Stimulated activated CD4-positive, alpha-beta T cell treated with anti-CD3 and anti-CD28 coated beads, TNF-alpha, amount 100 ng/mL, for 48 hours (primary cell): ENCODE results near the gene BRAT1.

ENCODE experiments used
- DNase-seq, 3 donors: peaks; one replicate each; pipeline ENCODE4 v3.0.0-alpha.2; 2020; ENCODE audit warnings: low read depth in 3 of 3

BRAT1 gene

DNA sequence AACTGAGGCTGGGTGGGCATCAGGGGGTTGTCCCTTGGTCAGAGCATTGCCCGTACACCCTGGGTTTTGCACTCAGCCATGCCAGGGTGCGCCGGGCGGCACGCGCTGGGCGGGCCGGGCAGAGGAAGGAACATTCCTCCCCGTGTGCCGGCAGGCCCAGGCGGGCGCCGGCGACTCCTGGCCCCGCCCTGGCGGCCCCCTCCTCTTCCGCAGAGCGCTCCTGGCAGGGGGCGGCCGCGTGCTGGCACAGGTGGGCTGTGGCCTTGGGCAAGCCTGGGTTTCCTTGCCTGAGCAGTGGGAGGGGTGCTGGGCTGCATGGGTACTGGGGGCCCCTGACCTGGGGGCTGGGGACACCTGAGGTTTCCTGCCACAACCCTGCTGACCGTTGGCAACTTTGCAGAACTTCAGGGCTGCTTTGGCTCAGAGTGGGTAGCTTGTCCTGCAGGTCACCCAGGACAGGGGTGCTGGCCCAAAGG lies 31.8 kb downstream of the BRAT1 start:
- DNase-seq: no peak

- no peak for DNase-seq
Measured at GRCh38 chr7:2522780-2523433, 32.4 kb downstream of the BRAT1 start.

DNA sequence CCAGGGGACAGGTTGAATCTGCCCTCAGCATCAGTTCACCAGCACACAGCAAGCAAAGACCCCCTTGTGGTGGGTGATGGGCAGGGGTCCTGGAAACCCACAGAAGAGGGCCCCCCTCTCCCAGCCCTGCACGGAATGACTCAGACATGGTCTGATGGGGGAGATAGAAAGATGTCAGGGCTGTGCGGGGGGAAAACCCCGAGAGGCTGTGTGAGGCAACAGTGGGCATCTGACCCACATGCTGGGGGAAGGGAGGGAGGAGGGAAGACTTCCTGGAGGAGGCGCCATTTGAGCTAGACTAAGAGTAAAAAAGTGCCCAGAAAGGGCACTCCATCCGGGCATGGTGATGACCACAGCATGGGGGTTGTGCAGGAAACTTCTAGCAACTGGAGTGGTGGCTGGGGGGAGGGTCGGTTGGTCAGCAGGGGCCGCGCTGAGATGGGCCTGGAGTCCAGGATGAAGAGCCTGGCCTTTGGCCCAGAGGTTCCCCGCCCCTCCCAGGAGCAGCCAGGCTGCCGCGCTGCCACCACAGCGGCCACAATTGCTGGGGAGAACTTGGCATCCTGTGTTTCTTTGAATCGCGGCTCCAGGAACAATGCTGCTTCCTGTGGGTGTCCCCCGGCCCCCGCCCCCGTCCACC lies 33.3 kb downstream of the BRAT1 start:
- peak in 2 of 3 donors; percentile 41 to 68 for DNase-seq

DNA sequence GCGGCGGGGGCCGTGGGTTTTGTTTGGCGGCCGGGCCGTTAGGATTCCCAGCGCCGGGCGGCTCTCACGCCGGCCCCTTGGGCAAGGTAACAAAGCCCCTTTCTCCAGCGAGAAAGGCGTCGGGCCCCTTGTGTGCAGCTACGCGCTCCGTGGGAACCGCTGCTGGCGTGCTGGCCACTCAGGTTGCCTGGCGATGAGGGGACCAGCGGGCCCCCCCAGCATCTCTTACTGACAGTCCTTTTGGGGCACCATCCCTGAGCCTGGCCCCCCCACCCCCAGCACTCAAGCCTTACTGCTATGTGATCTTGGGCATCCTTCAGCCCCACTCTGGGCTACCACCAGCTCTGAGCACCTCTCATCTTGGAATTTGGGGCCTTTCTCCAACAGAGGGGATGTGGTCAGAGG lies 34.0 kb downstream of the BRAT1 start:
- no peak for DNase-seq

DNA sequence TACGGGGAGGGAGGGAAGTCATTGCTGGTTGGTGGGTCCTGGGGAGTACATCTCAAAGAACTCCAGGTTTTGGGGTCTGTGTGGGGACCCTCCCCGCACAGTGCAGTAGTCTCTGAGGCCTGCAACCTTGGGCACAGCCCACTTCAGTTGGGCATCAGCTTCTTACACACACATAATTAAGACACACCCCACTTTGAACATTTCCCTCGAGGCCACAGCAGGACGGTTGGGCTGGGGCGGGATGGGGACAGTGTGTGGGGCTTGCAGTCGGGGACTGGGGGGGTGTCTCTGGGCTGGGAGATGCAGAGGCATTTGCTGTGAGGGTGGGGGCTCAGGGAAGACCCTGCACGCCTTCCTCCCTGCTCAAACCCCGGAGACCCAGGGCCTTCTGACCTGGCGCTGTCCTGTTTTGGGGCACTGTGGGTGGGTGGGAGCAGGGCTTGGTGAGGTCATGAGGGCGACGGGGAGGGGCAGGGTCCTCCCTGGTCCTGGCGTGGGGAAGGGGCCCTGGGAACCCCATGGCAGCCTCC lies 34.5 kb downstream of the BRAT1 start:
- no peak for DNase-seq

GRCh38 chr7:2520131-2520760 lies 35.1 kb downstream of the BRAT1 start:
- no peak for DNase-seq

GRCh38 chr7:2519119-2519930 lies 36.0 kb downstream of the BRAT1 start, which contains the start of gene LFNG:
LFNG (plus strand) TSS chr7:2519774; CDS start chr7:2519862, 88 bp downstream.
- DNase-seq: peak in 2 of 3 donors; percentile 60 to 81

GRCh38 chr7:2518737-2519118 lies 36.6 kb downstream of the BRAT1 start:
- no peak for DNase-seq

- no peak for DNase-seq
Measured at GRCh38 chr7:2517678-2518507, 37.4 kb downstream of the BRAT1 start.

DNA sequence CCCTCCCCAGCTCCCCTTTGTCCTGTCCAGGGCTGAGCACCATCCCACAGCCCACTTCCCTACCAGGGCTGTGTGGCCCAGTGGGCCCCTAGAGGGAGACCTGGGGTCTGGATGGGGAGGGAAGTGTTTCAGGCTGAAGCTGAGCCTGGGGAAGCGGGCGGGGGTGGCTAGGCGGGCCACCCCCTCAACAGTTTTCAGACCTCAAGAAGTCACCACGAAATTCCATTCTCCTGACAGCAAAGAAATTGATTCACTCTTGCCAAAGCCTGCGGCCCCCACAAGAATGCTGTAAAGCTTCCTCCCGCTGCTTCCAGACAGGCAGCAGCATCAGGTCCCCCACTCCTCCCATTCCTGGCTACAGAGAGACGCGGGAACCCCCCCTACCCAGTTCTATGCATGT lies 38.3 kb downstream of the BRAT1 start:
- DNase-seq: no peak

GRCh38 chr7:2516194-2516555 lies 39.1 kb downstream of the BRAT1 start:
- no peak for DNase-seq

GRCh38 chr7:2515424-2516193 lies 39.7 kb downstream of the BRAT1 start:
- DNase-seq: no peak

DNA sequence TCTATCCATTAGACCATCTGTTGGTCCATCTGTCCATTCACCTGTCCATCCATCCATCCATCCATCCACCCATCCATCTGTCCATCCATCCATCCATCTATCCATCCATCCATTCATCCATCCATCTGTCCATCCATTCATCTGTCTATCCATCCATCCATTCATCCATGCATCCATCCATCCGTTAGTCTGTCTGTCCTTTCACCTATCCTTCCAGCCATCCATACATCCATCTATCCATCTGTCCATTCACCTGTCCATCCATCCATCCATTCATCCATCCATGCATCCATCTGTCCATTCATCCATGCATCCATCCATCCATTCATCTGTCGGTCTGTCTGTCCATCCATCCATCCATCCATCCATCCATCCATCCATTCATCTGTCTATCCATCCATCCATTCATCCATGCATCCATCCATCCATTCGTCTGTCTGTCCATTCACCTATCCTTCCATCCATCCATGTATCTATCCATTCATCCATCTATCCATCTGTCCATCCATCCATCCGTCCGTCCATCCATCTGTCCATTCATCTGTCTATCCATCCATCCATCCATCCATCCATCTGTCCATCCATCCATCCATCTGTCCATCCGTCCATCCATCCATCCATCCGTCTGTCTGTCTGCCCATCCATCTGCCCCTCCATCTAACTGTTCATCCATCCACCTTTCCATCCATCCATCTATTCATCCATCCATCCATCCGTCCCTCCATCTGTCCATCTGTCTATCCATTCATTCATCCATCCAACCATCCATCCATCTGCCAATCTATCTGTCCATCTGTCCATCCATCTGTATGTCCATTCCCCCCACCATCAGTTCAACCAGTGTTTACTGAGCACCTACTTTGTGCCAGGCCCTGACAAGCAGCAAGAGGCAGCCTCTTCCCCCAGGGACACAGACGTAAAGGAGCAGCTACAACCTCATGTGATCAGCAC lies 40.6 kb downstream of the BRAT1 start:
- no peak for DNase-seq

- no peak for DNase-seq
Measured at GRCh38 chr7:2513702-2514101, 41.6 kb downstream of the BRAT1 start.

DNA sequence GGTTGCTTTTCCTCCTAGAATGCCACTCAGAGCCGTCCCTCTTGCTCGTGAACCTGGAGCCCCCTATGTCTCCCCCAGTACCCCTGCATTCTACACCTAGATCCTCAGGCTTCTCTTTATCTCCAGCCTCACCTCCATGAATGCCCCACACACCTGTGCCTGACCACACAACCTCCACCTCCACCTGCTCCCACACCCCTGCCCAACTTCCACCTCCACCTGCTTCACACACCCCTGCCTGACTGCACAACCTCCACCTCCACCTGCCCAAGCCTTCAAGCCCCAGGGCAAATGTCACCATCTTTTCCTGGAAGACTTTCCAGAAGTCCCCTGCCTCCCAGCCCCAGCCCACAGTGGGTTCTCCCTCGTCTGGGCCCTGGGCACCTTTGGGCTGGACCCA lies 42.6 kb downstream of the BRAT1 start:
- DNase-seq: no peak

GRCh38 chr7:2512179-2512661 lies 43.1 kb downstream of the BRAT1 start:
- no peak for DNase-seq

DNA sequence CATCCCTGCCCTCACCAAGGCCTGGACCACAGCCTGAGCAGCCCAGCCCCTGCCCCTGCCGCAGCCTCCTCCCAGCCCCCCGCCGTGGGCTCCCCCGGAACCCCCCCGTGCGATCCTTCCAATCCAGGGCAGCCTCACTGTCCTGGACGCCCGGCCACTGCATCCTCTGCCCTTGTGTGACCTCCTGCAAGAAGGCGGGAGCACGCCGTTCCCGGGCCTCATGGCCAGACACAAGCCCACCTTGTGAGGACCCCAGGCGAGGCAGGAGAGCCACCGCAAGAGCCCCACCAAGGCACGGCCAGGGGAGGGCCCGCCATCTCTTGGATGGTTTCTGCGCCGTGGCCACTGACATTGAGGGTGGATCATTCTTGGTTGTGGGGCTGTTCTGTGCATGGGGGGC lies 43.6 kb downstream of the BRAT1 start:
- DNase-seq: no peak

DNA sequence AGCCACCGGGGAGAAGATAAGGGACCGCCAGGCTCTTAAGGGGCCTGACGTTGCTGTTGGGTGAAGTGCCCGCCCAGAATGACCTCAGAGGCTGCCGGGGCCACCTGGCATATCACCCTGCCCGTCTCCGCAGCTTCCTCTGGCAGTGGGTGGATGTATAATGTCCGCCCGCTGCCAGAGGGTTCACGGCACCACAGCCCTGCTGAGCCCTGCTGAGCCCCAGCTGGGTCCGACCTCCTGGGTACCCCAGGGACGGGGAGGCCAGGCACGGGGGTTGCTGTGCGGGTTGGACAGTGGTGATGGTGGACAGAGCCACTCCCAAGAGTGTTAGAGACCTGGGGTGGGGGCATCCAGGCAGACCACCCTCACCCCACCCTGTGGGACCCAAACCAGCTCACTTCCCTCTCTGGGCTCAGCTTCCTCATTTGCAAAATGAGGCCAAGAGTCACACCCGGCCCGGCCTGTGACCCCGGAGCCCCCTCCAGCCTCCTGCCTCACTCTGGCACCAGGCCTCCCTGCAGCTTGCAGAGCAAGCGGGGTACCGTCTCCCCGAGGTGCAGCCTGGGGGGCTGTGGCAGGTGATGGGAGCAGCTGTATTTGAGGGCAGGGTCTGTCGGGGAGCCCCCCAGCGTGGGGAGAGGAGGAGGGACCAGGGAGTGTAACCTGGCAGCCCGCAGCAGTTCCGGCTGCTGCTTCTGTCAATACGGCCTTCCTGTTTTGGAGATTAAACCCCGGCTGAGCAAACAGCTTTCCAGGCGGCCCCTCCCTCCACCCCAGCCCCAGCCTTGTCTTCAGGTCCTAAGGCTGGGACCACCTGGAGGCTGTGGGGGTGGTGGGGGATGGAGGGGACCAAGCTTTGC lies 44.2 kb downstream of the BRAT1 start:
- DNase-seq: peak in 1 of 3 donors; percentile 48
